ENCODE data around the gene ZNF610. TPM values are rescaled to one million over a fixed set of nuclear protein-coding genes. Genes with fewer than 3 reads are reported as not detected.

The ZNF610 gene
- total and polyA plus RNA-seq, 2 donors (not counting 1 experiment from before 2014, with no cell fraction given), result 1.5 to 3.7 TPM

- Mint-ChIP-seq H3K27ac (no peak overlapping the region), H3K4me1 (no peaks in the 10 kb centered on the region), H3K9me3 (ENCODE audit: insufficient read depth) (no peaks in the 10 kb centered on the region), H3K27me3 (no peaks in the 10 kb centered on the region), H3K4me3 (no peak overlapping the region)
- no peak overlapping the region for H3K27ac ChIP-seq (ENCODE audit: low read length in 2 of 2)
- H3K9me3 ChIP-seq (ENCODE audit: control extremely low read depth in 1 of 3, control insufficient read depth in 2 of 3, insufficient read depth in 1 of 3, low read length in 2 of 3), result peaks cover 3 to 41% (median 3%) of the 10 kb centered on the region in 3 donors
- no peaks in the 10 kb centered on the region for H3K4me1 ChIP-seq (ENCODE audit: control insufficient read depth in 2 of 2, insufficient read depth in 2 of 2, low read length in 2 of 2)
- no peak overlapping the region for H2AFZ ChIP-seq (ENCODE audit: insufficient read depth, low read depth, low read length, poor library complexity, severe bottlenecking)
- H3K36me3 ChIP-seq (replicated peaks in 1 of 2; ENCODE audit: control extremely low read depth in 1 of 2, control insufficient read depth in 1 of 2, extremely low read depth in 1 of 2, insufficient read depth in 2 of 2, low read length in 1 of 2), result no peaks in the 10 kb centered on the region
- 41% methylated on average over 7 of the region's 8 CpGs for WGBS (ENCODE audit: insufficient coverage)
- TF ChIP-seq CTCF (IDR thresholded peaks at IDR 0.05) (peak; percentile 57), EZH2 (IDR thresholded peaks at IDR 0.05; ENCODE audit: borderline replicate concordance, insufficient read depth, low read depth, low read length, poor library complexity, severe bottlenecking) (no peak)
- no peaks in the 10 kb centered on the region for H3K79me2 ChIP-seq (ENCODE audit: control insufficient read depth, insufficient read depth, low read length)
- no peaks in the 10 kb centered on the region for H4K20me1 ChIP-seq (ENCODE audit: control insufficient read depth, insufficient read depth, low read length, poor library complexity, severe bottlenecking)
- DNase-seq, result peak; percentile 61
- intact Hi-C loops (cut with micrococcal nuclease), result no loop called here
- no peak overlapping the region for H3K9ac ChIP-seq (ENCODE audit: low read length)
- no peaks in the 10 kb centered on the region for H3K27me3 ChIP-seq (replicated peaks in 1 of 4; ENCODE audit: control extremely low read depth in 1 of 4, control insufficient read depth in 3 of 4, insufficient read depth in 4 of 4, low read length in 3 of 4)
- ChIA-PET POLR2A (no interaction called here), CTCF (interaction anchor here (0.6 to 1.6 kb wide), 4 partner anchors 10 to 406 kb away, joined by 3 to 4 read pairs (median 4); no protein-coding TSS in a partner anchor)
- H3K4me2 ChIP-seq (replicated peaks; ENCODE audit: low read depth, low read length, poor library complexity, severe bottlenecking), result no peak overlapping the region
- peak; percentile 73 for ATAC-seq (ENCODE audit: low read depth)
- no peak overlapping the region for H3K4me3 ChIP-seq (ENCODE audit: control extremely low read depth in 1 of 5, extremely low read depth in 1 of 5, insufficient read depth in 1 of 5, low read depth in 2 of 5, low read length in 4 of 5)
Observed at GRCh38 chr19:52343548-52343947, 7.5 kb downstream of the ZNF610 start.

GRCh38 chr19:52345162-52345561 lies 9.1 kb downstream of the ZNF610 start:
- Histone ChIP-seq H3K36me3 (replicated peaks in 1 of 2; ENCODE audit: control extremely low read depth in 1 of 2, control insufficient read depth in 1 of 2, extremely low read depth in 1 of 2, insufficient read depth in 2 of 2, low read length in 1 of 2) (peaks cover 0 to 5% of the 10 kb centered on the region in 2 experiments), H3K27ac (ENCODE audit: low read length in 2 of 2) (no peak overlapping the region), H3K27me3 (replicated peaks in 1 of 4; ENCODE audit: control extremely low read depth in 1 of 4, control insufficient read depth in 3 of 4, insufficient read depth in 4 of 4, low read length in 3 of 4) (no peaks in the 10 kb centered on the region), H3K4me2 (replicated peaks; ENCODE audit: low read depth, low read length, poor library complexity, severe bottlenecking) (no peak overlapping the region), H3K9ac (ENCODE audit: low read length) (no peak overlapping the region), H3K9me3 (ENCODE audit: control extremely low read depth in 1 of 3, control insufficient read depth in 2 of 3, insufficient read depth in 1 of 3, low read length in 2 of 3) (peaks cover 3 to 42% (median 3%) of the 10 kb centered on the region in 3 donors), H3K4me3 (ENCODE audit: control extremely low read depth in 1 of 5, extremely low read depth in 1 of 5, insufficient read depth in 1 of 5, low read depth in 2 of 5, low read length in 4 of 5) (no peak overlapping the region), H2AFZ (ENCODE audit: insufficient read depth, low read depth, low read length, poor library complexity, severe bottlenecking) (no peak overlapping the region), H4K20me1 (ENCODE audit: control insufficient read depth, insufficient read depth, low read length, poor library complexity, severe bottlenecking) (no peaks in the 10 kb centered on the region), H3K79me2 (ENCODE audit: control insufficient read depth, insufficient read depth, low read length) (no peaks in the 10 kb centered on the region), H3K4me1 (ENCODE audit: control insufficient read depth in 2 of 2, insufficient read depth in 2 of 2, low read length in 2 of 2) (no peaks in the 10 kb centered on the region)
- H3K4me1 Mint-ChIP-seq, result no peaks in the 10 kb centered on the region
- intact Hi-C loops (cut with micrococcal nuclease), result no loop called here
- H3K27ac Mint-ChIP-seq, result no peak overlapping the region
- no peaks in the 10 kb centered on the region for H3K9me3 Mint-ChIP-seq (ENCODE audit: insufficient read depth)
- TF ChIP-seq CTCF (IDR thresholded peaks at IDR 0.05) (no peak), EZH2 (IDR thresholded peaks at IDR 0.05; ENCODE audit: borderline replicate concordance, insufficient read depth, low read depth, low read length, poor library complexity, severe bottlenecking) (no peak)
- CTCF ChIA-PET, result interaction anchor here (0.6 to 1.6 kb wide), 4 partner anchors 8 to 610 kb away, joined by 3 to 4 read pairs (median 3); no protein-coding TSS in a partner anchor
- H3K27me3 Mint-ChIP-seq, result no peaks in the 10 kb centered on the region
- 94% methylated on average over 5 of the region's 6 CpGs for WGBS (ENCODE audit: insufficient coverage)
- no peak for ATAC-seq (ENCODE audit: low read depth)
- no peak overlapping the region for H3K4me3 Mint-ChIP-seq
- no peak for DNase-seq
- POLR2A ChIA-PET, result no interaction called here
